Coronary artery (tissue), 2 donors: ENCODE data around the gene IYD.

ENCODE experiments used
- DNase-seq: peaks from one replicate; pipeline ENCODE4 v3.0.0-alpha.2; 2017; ENCODE audit warnings: low spot score
- H3K27ac ChIP-seq, 2 donors: fragments of 200-600 bp; sonication (generic); one replicate each; pipeline ENCODE4 v1.5.1; 2016 to 2019
- H3K4me3 ChIP-seq: fragments of 200-600 bp; sonication (generic); 2 replicates; pipeline ENCODE4 v1.5.1; 2016; ENCODE audit warnings: mild to moderate bottlenecking, moderate library complexity
- CTCF ChIP-seq: fragments of 200-600 bp; sonication (generic); IDR thresholded peaks from one replicate; pipeline ENCODE4 v1.5.1; 2019; ENCODE audit warnings: antibody characterized with exemption

Gene IYD

GRCh38 chr6:150394053-150394898, 25.5 kb downstream of the IYD start:
- DNase-seq: no peak
- no peak overlapping the region for H3K27ac ChIP-seq
- no peak for TF ChIP-seq CTCF
- H3K4me3 ChIP-seq: no peak overlapping the region

- no peak for TF ChIP-seq CTCF
- no peak overlapping the region for H3K27ac ChIP-seq
These were observed 26.1 kb downstream of the IYD start for GRCh38 chr6:150394899-150395295.

GRCh38 chr6:150395388-150396009, 26.7 kb downstream of the IYD start:
- Histone ChIP-seq H3K27ac (no peak overlapping the region), H3K4me3 (no peak overlapping the region)
- DNase-seq: no peak
- peak; percentile 42 for TF ChIP-seq CTCF

More at GRCh38 chr6:150394899-150395295, 26.1 kb downstream of the IYD start:
- no peak for DNase-seq
- no peak overlapping the region for H3K4me3 ChIP-seq

GRCh38 chr6:150403458-150404246, 34.8 kb downstream of the IYD start:
- peak overlapping the region in 1 of 2 donors; percentile 55 for H3K27ac ChIP-seq
- no peak for TF ChIP-seq CTCF
- peak; percentile 85 for DNase-seq
- H3K4me3 ChIP-seq: no peak overlapping the region

- DNase-seq: no peak
- no peak for TF ChIP-seq CTCF
- H3K27ac ChIP-seq: no peak overlapping the region
- no peak overlapping the region for H3K4me3 ChIP-seq
These were observed 38.1 kb downstream of the IYD start for GRCh38 chr6:150406948-150407347.

- DNase-seq: no peak
- Histone ChIP-seq H3K27ac (no peak overlapping the region), H3K4me3 (no peak overlapping the region)
- TF ChIP-seq CTCF: no peak
These were observed 40.0 kb downstream of the IYD start for GRCh38 chr6:150408842-150409241.
